ENCODE measurements around the gene PIGA.

The PIGA gene

GRCh38 chrX:15359701-15360100, 24.4 kb upstream of the PIGA start:
- no peak for DNase-seq (ENCODE audit: extremely low read depth, low read depth)
- H3K4me3 ChIP-seq (replicated peaks; ENCODE audit: low read depth, low read length) = no peak overlapping the region
- TF ChIP-seq CTCF (IDR thresholded peaks at IDR 0.05; ENCODE audit: low read depth, low read length, missing control alignments) = no peak

- H3K4me3 ChIP-seq (replicated peaks; ENCODE audit: low read depth, low read length) = no peak overlapping the region
- no peak for DNase-seq (ENCODE audit: extremely low read depth, low read depth)
- TF ChIP-seq CTCF (IDR thresholded peaks at IDR 0.05; ENCODE audit: low read depth, low read length, missing control alignments) = no peak
Measured at GRCh38 chrX:15358533-15358932, 23.2 kb upstream of the PIGA start.

- no peak overlapping the region for H3K4me3 ChIP-seq (replicated peaks; ENCODE audit: low read depth, low read length)
- no peak for DNase-seq (ENCODE audit: extremely low read depth, low read depth)
- no peak for TF ChIP-seq CTCF (IDR thresholded peaks at IDR 0.05; ENCODE audit: low read depth, low read length, missing control alignments)
Measured at GRCh38 chrX:15356444-15356843, 21.1 kb upstream of the PIGA start.

GRCh38 chrX:15350329-15350996, 15.1 kb upstream of the PIGA start:
- H3K4me3 ChIP-seq (replicated peaks; ENCODE audit: low read depth, low read length) = no peak overlapping the region
- no peak for TF ChIP-seq CTCF (IDR thresholded peaks at IDR 0.05; ENCODE audit: low read depth, low read length, missing control alignments)
- DNase-seq (ENCODE audit: extremely low read depth, low read depth) = no peak

- peak; percentile 12 for TF ChIP-seq CTCF (IDR thresholded peaks at IDR 0.05; ENCODE audit: low read depth, low read length, missing control alignments)
- H3K4me3 ChIP-seq (replicated peaks; ENCODE audit: low read depth, low read length) = no peak overlapping the region
- DNase-seq (ENCODE audit: extremely low read depth, low read depth) = no peak
Measured at GRCh38 chrX:15349046-15349445, 13.7 kb upstream of the PIGA start.

- no peak overlapping the region for H3K4me3 ChIP-seq (replicated peaks; ENCODE audit: low read depth, low read length)
- no peak for TF ChIP-seq CTCF (IDR thresholded peaks at IDR 0.05; ENCODE audit: low read depth, low read length, missing control alignments)
- no peak for DNase-seq (ENCODE audit: extremely low read depth, low read depth)
Measured at GRCh38 chrX:15345976-15346375, 10.7 kb upstream of the PIGA start.

GRCh38 chrX:15344106-15344505, 8.8 kb upstream of the PIGA start:
- TF ChIP-seq CTCF (IDR thresholded peaks at IDR 0.05; ENCODE audit: low read depth, low read length, missing control alignments) = no peak
- H3K4me3 ChIP-seq (replicated peaks; ENCODE audit: low read depth, low read length) = no peak overlapping the region
- DNase-seq (ENCODE audit: extremely low read depth, low read depth) = no peak
